ENCODE data around the gene PREX1.

PREX1 gene

DNA sequence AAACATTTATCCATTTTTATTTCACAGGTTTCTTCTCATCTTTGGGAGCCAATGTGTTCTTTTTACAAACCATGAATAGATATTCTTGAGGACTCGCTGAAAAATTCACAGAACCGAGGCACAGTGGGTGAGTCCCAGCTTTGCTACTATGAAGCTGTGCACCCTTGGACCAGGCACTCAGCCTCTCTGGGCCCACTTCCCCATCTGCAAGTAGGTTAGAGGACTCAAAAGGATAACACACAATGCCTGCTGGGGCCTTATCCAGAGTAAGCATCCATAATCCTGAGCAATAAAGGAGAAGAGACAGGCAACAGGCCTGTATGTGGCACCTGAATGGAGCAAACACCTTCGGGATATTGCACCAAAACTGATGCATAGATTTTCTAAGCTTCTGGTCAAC lies 153.3 kb downstream of the PREX1 start:
- DNase-seq = no peak

DNA sequence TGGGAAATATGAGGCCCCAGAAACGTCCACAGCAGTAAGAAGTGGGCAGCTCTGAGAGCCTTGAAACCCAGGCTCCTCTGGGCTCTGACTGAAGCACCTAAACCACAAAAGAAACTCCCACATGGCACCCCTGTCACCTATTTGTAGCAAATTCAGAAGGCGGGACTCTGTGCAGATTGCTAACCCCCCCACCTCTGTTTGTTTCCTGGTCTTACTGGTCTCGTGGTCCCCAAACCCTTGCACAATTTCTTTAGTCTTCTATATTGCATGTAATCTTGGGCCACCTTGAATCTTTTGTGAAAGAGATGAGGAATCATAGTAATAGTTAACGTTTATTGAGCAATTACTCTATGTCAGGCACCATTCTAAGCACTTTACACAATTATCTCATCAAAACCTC lies 154.3 kb downstream of the PREX1 start:
- DNase-seq = no peak

DNA sequence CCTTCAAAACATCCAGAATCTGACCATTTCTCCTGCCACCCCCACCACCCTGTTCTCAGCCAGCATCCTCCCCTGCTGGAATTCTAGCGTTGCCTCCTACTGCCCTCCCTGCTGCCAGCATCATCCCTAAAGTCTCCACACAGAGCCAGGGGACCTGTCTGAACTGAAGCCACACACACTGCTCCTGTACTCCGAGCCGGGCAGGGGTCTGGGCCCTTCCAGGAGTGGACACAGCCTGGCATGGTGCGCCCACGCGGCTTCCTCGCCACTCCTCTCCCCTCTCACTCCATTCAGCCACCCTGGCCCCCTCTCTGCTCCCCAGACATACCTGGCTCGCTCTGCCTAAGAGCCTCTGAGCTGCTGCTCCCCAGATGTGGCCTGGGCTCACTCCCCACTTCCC lies 155.5 kb downstream of the PREX1 start:
- DNase-seq = no peak

GRCh38 chr20:48671141-48671540 lies 156.7 kb downstream of the PREX1 start:
- DNase-seq = no peak

DNA sequence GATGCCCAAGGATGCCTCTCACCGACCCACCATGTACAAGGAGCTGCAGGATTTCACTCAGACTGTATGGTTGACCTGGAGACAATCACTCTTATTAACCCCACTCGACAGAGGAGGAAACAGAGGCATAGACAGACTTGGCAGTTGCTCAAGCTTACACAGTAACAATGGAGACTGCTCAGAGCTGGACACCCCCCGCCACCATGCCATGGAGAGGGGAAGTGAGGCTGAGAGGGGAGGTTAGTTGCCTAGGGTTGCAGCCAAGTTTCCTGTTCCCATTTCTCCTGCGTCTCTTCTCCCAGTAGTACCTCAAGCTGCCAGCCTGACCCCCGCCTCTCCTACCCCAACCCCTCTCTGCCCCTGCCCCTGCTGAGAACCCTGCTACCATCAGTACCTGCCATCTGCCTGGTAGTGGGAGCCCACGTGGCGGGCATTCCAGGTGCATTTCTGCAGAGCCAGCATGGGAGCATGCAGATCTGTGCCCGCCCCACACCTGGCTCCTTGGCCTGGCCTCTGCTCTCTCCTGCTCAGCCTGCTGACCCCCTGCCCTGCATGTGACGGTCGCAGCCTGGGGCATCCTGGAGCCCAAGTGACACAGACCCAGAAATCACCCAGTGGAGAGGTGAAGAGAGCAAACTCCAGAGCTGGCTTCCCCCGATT lies 157.7 kb downstream of the PREX1 start:
- no peak for DNase-seq

- DNase-seq = no peak
Measured at GRCh38 chr20:48668451-48668946, 159.3 kb downstream of the PREX1 start.

DNA sequence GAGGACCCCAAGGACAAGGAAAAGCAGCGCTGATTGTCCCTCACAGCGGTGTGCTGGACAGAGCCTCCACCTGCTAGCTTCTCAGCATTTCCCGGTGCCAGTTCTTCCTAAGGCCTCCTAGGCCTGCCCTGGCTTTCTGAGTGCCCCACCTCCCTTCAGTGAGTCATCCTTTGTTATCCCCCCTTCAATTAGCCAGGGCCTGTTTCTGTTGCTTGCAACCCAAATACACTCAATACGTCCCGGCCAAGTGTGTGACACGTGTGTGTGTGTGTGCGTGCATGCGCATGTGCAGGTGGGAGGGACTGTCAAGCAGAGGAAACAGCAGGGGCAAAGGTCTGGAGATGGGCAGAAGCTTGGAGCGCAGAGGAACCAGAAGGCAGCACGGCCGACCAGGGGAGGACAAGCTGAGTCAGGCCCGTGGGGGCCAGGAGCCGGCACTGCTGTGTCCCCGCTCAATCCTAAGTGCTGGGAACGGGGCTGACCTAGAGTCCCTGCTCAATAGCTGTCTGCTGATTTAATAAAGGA lies 159.8 kb downstream of the PREX1 start:
- no peak for DNase-seq

DNA sequence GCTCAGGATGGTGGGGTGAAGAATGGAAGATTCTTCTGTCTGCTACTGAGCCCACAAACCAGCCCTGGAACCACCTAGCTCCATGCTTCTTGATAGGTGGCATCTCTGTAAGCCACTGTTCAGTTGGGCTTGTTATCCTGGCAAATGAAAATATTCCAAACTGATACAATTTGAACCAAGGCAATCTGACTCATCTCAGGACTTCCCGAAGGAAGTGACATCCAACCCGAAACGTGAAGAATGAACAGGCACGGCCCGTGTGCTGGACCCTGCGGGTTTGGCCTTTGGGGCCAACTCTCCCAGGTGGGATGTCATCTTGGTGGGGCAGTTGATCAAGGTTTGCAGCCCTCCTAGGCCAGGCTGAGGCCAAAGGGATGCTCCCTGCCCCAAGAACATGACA lies 160.3 kb downstream of the PREX1 start:
- DNase-seq = no peak

DNA sequence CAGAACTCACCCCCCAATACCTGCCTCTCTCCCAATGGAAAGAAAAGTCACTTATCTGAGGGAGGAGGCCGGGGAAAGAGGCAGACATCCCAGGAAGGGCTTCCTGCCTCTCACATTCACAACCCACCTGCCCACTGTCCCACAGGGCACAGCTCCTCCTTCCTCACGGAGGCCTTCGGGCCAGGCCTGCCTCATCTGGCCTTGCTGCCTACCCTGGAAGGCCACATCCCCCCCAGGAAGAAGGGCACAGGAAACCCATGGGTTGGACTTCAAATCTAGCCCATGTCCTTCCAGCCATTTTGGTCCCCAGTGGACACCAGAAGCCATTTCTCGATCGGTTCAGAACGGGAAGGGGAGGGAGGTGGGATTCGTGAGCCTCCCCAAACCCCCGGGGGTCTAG lies 162.0 kb downstream of the PREX1 start:
- DNase-seq = no peak

DNA sequence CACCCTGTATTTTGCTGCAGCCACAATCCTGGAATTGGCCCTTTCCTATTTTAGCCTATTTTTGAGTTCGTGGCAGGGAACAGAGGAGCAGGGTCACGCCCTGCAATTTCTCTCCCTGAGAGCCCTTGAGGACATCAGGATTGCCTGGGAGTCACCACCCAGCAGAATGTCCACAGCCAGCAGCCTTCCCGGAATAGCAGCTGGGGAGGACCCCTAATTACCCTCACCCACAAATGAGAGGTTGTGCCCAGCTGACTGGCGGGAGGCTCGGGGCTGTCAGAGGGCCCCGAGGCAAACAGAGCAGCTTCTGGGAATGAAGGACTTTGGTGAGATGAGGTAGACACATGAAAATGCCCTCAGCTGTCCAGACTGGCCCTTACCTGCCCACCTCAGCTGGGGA lies 165.1 kb downstream of the PREX1 start:
- DNase-seq = no peak

DNA sequence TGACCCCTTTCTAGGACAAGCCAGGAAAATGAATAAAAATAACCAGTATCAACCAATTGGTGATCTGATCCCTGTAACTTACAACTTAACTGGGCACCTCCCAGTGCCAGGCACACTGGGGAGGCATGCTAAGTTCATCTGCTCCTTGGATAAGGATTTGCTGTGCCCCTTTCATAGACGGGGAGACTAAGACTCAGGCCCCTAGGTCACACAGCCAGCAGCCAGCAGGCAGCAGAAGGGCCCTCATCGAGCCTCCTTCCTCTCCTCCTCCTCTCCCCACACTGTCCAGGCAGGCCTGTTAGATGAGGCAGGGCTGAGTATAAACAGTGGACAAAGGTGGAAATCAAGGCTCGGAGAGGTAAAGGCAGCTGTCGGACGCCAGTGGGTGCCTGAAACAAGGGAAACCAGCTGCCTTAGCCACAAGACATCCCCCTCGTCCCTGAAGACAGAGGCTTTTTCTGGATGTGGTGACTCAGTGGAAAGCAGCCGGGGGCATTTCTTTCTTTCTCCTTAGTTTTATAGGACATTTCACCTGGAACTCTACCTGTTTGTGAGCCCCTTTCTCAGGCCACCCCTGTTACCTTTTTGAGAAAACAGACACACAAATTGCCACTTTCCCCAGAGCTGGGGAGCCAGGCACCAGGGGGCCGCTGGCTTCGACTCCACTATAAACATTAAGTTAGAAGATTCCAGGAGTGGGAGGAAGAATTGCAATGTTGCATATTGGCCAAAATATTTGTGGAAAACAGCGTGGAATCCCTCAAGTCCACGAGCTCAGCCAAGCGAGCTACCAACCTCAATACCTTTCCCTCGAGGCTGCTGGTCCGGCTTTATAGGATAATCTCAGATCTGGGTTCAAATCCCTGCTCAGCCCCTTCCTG lies 166.0 kb downstream of the PREX1 start:
- no peak for DNase-seq

GRCh38 chr20:48660788-48661187 lies 167.0 kb downstream of the PREX1 start:
- no peak for DNase-seq

GRCh38 chr20:48659858-48660257 lies 167.9 kb downstream of the PREX1 start:
- DNase-seq = no peak

GRCh38 chr20:48658505-48658904 lies 169.3 kb downstream of the PREX1 start:
- no peak for DNase-seq

DNA sequence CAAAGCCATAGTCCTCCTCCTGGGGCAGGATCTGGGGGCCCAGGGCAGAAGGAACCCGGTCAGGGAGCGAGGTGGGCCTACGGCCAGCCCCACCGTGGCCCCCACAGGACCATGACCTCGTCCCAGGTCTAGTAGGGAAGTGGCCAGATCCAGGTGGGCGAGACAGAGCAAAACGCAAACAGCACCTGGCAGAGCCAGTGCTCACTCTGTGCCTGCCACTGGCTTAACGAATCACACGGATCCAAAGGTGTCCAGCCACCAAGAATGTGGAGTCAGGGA lies 169.7 kb downstream of the PREX1 start:
- no peak for DNase-seq

- DNase-seq = peak; percentile 42
Measured at GRCh38 chr20:48657426-48658197, 170.2 kb downstream of the PREX1 start.

GRCh38 chr20:48656661-48657211 lies 171.1 kb downstream of the PREX1 start:
- DNase-seq = no peak

- no peak for DNase-seq
Measured at GRCh38 chr20:48656137-48656536, 171.7 kb downstream of the PREX1 start.

GRCh38 chr20:48653706-48654051 lies 174.1 kb downstream of the PREX1 start:
- no peak for DNase-seq

- DNase-seq = no peak
Measured at GRCh38 chr20:48652961-48653705, 174.7 kb downstream of the PREX1 start.

GRCh38 chr20:48651960-48652359 lies 175.8 kb downstream of the PREX1 start:
- no peak for DNase-seq

DNA sequence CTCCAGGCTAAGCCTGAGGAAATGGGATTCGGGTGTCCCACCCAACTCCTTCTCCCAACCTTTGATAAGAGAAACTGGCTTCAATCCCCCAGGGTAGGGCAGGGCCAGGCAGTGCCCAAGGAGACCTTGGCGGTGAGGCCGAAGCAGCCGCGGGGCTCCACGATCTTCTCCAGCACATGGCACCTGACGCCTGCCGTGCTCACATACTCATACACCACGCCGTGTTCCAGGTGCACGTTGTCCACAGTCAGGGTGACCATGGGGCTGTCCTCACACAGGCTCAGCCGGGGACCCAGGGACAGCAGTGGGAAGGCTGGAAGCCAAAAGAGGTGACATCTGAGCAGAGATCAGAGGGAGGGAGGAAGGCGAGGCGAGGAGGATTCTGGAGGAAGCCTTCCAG lies 176.5 kb downstream of the PREX1 start:
- DNase-seq = no peak
